Measurements from ENCODE around the gene PRPF8. TPM values are rescaled to one million over a fixed set of nuclear protein-coding genes. Genes with fewer than 3 reads are reported as not detected.
"Not testable (repeated sequence)": the region's sequence is repeated elsewhere in the genome, so short reads cannot be mapped to it uniquely, and the experiment has no call there.

Gene PRPF8
- total RNA-seq, 1 experiment from 2014 or later, result 439 TPM

GRCh38 chr17:1709971-1710806 is 25.5 kb upstream of the PRPF8 start, which contains the start of gene TLCD2:
Gene TLCD2, minus strand, starts transcription at chr17:1710377. Its CDS starts 135 bp downstream, at chr17:1710242.
- DNase-seq (ENCODE audit: low spot score), result peak; percentile 72
- H3K4me3 ChIP-seq (ENCODE audit: low read depth, low read length, poor library complexity, severe bottlenecking), result peak within 1 kb of the TSS; percentile 79
- peaks cover 27% of the 10 kb centered on the region for H3K4me1 ChIP-seq (ENCODE audit: insufficient read depth, low read length, poor library complexity, severe bottlenecking)
- CTCF ChIA-PET, result no interaction called here
- POLR2A ChIA-PET (ENCODE audit: low non-redundant PET), result no interaction called here
- H3K36me3 ChIP-seq (ENCODE audit: insufficient read depth, low read length, poor library complexity, severe bottlenecking), result peaks cover 6% of the 10 kb centered on the region
- BruUV-seq (replicated peaks), result no TSS peak
- no peak for TF ChIP-seq CTCF (conservative IDR thresholded peaks at IDR 0.05; ENCODE audit: low read depth, low read length)
- no peak for TF ChIP-seq EZH2 (IDR thresholded peaks at IDR 0.05; ENCODE audit: borderline replicate concordance, low read depth, low read length, poor library complexity, severe bottlenecking)
- intact Hi-C loops (cut with micrococcal nuclease; ENCODE audit: unreplicated experiment), result loop anchor here (10.0 kb wide), 1 partner anchor 155 kb away; no protein-coding TSS in a partner anchor
- H3K9me3 ChIP-seq (ENCODE audit: low read depth, low read length, poor library complexity, severe bottlenecking), result no peaks in the 10 kb centered on the region
- no peaks in the 10 kb centered on the region for H3K27me3 ChIP-seq (replicated peaks; ENCODE audit: insufficient read depth, low read depth, low read length, poor library complexity)
- peak within 1 kb of the TSS; percentile 87 for H3K27ac ChIP-seq (ENCODE audit: low read depth, low read length, poor library complexity, severe bottlenecking)

GRCh38 chr17:1709403-1709951 is 24.8 kb upstream of the PRPF8 start:
- no TSS peak for BruUV-seq (replicated peaks)
- POLR2A ChIA-PET (ENCODE audit: low non-redundant PET), result no interaction called here

GRCh38 chr17:1708791-1709346 is 24.2 kb upstream of the PRPF8 start:
- CTCF ChIA-PET; H3K27me3 ChIP-seq (replicated peaks; ENCODE audit: insufficient read depth, low read depth, low read length, poor library complexity); H3K4me3 ChIP-seq (ENCODE audit: low read depth, low read length, poor library complexity, severe bottlenecking); H3K27ac ChIP-seq (ENCODE audit: low read depth, low read length, poor library complexity, severe bottlenecking); POLR2A ChIA-PET (ENCODE audit: low non-redundant PET); DNase-seq (ENCODE audit: low spot score); H3K9me3 ChIP-seq (ENCODE audit: low read depth, low read length, poor library complexity, severe bottlenecking); BruUV-seq (replicated peaks); intact Hi-C loops (cut with micrococcal nuclease; ENCODE audit: unreplicated experiment); H3K36me3 ChIP-seq (ENCODE audit: insufficient read depth, low read length, poor library complexity, severe bottlenecking): not testable (repeated sequence)
- peaks cover 18% of the 10 kb centered on the region for H3K4me1 ChIP-seq (ENCODE audit: insufficient read depth, low read length, poor library complexity, severe bottlenecking)

More at GRCh38 chr17:1709403-1709951, 24.8 kb upstream of the PRPF8 start:
- H3K4me1 ChIP-seq (ENCODE audit: insufficient read depth, low read length, poor library complexity, severe bottlenecking), result peaks cover 23% of the 10 kb centered on the region
- DNase-seq (ENCODE audit: low spot score), result no peak
- H3K27ac ChIP-seq (ENCODE audit: low read depth, low read length, poor library complexity, severe bottlenecking), result peak overlapping the region; percentile 87
- CTCF ChIA-PET, result no interaction called here
- intact Hi-C loops (cut with micrococcal nuclease; ENCODE audit: unreplicated experiment), result no loop called here
- H3K4me3 ChIP-seq (ENCODE audit: low read depth, low read length, poor library complexity, severe bottlenecking), result peak overlapping the region; percentile 79
- TF ChIP-seq CTCF (conservative IDR thresholded peaks at IDR 0.05; ENCODE audit: low read depth, low read length), result no peak
- TF ChIP-seq EZH2 (IDR thresholded peaks at IDR 0.05; ENCODE audit: borderline replicate concordance, low read depth, low read length, poor library complexity, severe bottlenecking), result no peak
- H3K9me3 ChIP-seq (ENCODE audit: low read depth, low read length, poor library complexity, severe bottlenecking), result no peaks in the 10 kb centered on the region
- H3K27me3 ChIP-seq (replicated peaks; ENCODE audit: insufficient read depth, low read depth, low read length, poor library complexity), result no peaks in the 10 kb centered on the region
- peaks cover 6% of the 10 kb centered on the region for H3K36me3 ChIP-seq (ENCODE audit: insufficient read depth, low read length, poor library complexity, severe bottlenecking)
